Stimulated activated naive CD8-positive, alpha-beta T cell treated with anti-CD3 and anti-CD28 coated beads, Interleukin-15, Interleukin-2, amounts not matched to agents 100 ng/mL and 50 ng/mL, for 24 hours (primary cell): Measurements from ENCODE around the gene FOXC2.
"Not testable (repeated sequence)": the region's sequence is repeated elsewhere in the genome, so short reads cannot be mapped to it uniquely, and the experiment has no call there.

Experiments used
- H3K27ac Mint-ChIP-seq: one replicate; pipeline ENCODE4 v1.8.0; 2021; ENCODE audit warnings: mild to moderate bottlenecking, mixed read lengths
- H3K27me3 Mint-ChIP-seq: one replicate; pipeline ENCODE4 v1.8.0; 2021; ENCODE audit warnings: mixed read lengths
- H3K36me3 Mint-ChIP-seq: one replicate; pipeline ENCODE4 v1.8.0; 2021; ENCODE audit warnings: low read depth, mixed read lengths
- H3K4me1 Mint-ChIP-seq: one replicate; pipeline ENCODE4 v1.8.0; 2021; ENCODE audit warnings: low read depth, mixed read lengths
- H3K4me3 Mint-ChIP-seq: one replicate; pipeline ENCODE4 v1.8.0; 2021; ENCODE audit warnings: mild to moderate bottlenecking, mixed read lengths
- H3K9me3 Mint-ChIP-seq: one replicate; pipeline ENCODE4 v1.8.0; 2021; ENCODE audit warnings: mixed read lengths

FOXC2 gene

GRCh38 chr16:86580063-86580790 lies 13.6 kb downstream of the FOXC2 start:
- Mint-ChIP-seq H3K4me1 (peaks cover 11% of the 10 kb centered on the region), H3K4me3 (no peak overlapping the region), H3K9me3 (no peaks in the 10 kb centered on the region), H3K27ac (no peak overlapping the region), H3K27me3 (peaks cover 65% of the 10 kb centered on the region), H3K36me3 (no peaks in the 10 kb centered on the region)

DNA sequence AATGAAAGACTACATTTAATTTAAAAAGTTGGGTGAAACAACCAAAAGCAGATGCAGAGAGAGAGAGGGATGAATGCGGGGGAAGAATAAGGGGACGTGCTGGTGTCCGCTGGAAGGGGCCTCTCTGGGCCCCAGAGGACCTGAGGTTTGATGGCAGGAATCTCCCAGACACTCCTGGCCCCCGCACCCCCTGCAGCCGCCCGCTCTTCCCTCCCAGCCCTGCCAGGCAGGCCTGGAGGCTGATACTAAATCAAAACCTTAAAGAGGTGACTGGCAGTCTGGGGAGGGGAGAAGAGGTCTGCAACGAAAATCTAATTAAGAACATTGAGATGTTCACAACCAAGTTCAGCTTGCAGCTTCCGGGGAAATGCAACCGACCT lies 14.2 kb downstream of the FOXC2 start:
- Mint-ChIP-seq H3K36me3 (no peaks in the 10 kb centered on the region), H3K27ac (no peak overlapping the region), H3K9me3 (no peaks in the 10 kb centered on the region), H3K4me3 (no peak overlapping the region), H3K4me1 (peaks cover 11% of the 10 kb centered on the region), H3K27me3 (peaks cover 63% of the 10 kb centered on the region)

DNA sequence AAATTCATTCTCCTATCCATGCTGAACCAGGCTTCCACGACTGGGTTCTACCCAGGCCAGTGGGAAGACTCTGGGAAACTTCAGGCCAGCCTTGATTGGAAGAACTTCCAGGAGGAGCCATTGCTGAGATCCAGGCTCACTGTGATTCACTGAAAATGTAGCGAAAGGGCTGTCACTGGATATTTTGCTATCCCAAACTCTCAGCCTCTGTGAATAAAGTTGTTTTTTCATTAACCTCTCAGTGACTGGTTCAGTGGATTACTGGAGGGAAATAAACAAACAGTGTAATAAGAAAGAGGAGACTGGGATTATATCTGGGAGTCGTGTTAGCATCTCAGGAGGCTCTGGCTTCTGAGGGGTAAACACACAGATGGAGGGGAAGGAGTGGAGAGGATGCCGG lies 14.8 kb downstream of the FOXC2 start:
- Mint-ChIP-seq H3K27me3 (peaks cover 56% of the 10 kb centered on the region), H3K27ac (no peak overlapping the region), H3K4me1 (peaks cover 7% of the 10 kb centered on the region), H3K36me3 (no peaks in the 10 kb centered on the region), H3K9me3 (no peaks in the 10 kb centered on the region), H3K4me3 (no peak overlapping the region)

- H3K27ac Mint-ChIP-seq, result no peak overlapping the region
- H3K36me3 Mint-ChIP-seq, result no peaks in the 10 kb centered on the region
- H3K9me3 Mint-ChIP-seq, result no peaks in the 10 kb centered on the region
- peaks cover 33% of the 10 kb centered on the region for H3K27me3 Mint-ChIP-seq
- H3K4me1 Mint-ChIP-seq, result no peaks in the 10 kb centered on the region
- H3K4me3 Mint-ChIP-seq, result no peak overlapping the region
Measured at GRCh38 chr16:86584071-86584685, 17.5 kb downstream of the FOXC2 start.

DNA sequence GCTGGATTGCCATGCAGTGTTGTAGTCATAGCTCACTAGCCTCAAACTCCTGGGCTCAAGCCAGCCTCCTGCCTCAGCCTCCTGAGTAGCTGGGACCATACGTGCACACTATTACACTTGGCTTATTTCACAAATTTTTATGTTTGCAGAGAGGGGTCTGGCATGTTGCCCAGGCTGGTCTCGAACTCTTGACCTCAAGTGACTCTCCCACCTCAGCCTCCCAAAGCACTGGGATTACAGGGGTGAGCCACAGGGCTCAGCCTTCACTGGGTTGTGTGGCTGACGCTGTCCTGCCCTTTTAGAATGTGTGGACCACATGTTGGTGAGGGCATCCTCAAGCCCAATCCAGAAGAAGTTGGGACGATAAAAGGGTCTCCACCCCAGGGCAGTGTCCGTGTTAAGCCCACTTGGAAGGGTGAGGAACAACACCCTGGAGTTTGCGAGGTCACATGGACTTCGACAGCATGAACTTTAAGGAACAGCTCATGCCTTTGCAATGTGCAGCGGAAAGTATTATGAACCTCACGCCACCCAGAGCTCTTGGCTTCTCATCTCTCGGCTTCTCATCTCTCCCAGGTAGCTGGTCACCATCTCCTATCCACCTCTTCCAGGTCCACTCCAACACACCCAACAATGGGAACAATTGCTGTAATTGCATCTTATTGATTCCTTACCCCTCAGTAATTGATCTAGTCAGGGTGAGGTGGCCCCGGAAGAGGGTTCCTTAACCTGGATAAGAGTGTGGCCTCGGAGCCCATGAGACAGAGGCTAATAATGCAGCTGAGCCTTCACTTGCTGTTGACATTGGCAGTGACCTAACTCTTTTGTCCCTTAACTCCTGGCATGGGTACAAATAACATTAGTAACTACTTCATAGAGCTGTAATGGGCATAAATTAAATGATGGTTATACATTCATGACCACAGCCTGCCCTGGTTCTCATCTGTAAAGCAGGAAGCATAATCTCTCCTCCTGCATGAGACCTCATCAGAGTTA lies 18.4 kb downstream of the FOXC2 start:
- no peaks in the 10 kb centered on the region for H3K4me1 Mint-ChIP-seq
- H3K27ac Mint-ChIP-seq, result no peak overlapping the region
- no peak overlapping the region for H3K4me3 Mint-ChIP-seq
- no peaks in the 10 kb centered on the region for H3K9me3 Mint-ChIP-seq
- H3K27me3 Mint-ChIP-seq, result peaks cover 31% of the 10 kb centered on the region
- H3K36me3 Mint-ChIP-seq, result no peaks in the 10 kb centered on the region

DNA sequence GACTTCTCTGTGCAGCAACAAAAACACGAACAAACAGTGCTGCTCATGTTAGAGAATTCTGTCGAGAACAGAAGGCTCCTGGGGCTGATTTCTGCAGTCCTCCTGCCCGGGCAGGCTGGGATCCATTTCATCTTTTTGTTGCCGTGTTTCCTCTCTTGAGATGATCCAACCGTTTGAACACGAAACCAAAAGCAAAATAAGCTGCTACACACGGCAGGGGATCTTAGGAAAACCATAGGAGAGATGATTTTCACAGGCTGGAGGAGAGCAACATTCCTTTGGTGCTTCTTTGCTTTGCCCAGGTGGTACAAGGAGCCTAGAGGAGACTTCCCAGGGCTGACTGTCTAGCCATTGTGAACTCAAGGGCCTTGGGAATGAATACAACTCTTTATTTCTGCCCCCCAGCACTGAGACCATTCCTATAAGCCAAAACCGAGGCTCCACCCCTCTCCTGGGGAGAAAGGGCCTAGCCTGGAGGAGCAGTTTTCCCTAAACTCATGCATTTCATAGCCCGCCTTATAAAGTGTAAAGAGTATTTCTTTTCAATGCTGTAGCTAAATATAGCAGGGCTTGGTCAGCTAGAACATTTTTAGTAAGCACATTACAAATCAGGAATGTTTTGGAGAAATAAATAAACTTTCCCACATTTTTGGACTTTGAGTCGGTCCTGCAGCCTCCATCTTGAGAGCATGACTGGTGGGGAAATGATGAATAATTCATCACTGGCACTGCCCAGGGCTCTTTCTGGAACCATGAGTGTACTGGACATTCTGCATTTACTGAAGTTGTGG lies 19.4 kb downstream of the FOXC2 start:
- H3K9me3 Mint-ChIP-seq, result no peaks in the 10 kb centered on the region
- no peaks in the 10 kb centered on the region for H3K4me1 Mint-ChIP-seq
- H3K4me3 Mint-ChIP-seq, result no peak overlapping the region
- peaks cover 21% of the 10 kb centered on the region for H3K27me3 Mint-ChIP-seq
- no peaks in the 10 kb centered on the region for H3K36me3 Mint-ChIP-seq
- H3K27ac Mint-ChIP-seq, result no peak overlapping the region

DNA sequence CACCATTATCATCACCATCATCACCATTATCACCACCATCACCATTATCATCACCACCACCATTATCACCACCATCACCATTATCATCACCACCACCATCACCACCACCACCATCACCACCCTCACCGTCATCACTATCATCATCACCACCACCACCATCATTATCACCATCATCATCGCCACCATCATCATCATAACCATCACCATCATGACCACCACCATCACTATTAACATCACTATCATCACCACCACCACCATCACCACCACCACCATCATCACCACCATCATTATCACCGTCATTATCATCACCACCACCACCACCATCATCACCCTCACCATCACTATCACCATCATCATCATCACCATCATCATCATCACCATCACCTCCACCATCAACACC lies 20.9 kb downstream of the FOXC2 start:
- Mint-ChIP-seq H3K4me1 (no peaks in the 10 kb centered on the region), H3K9me3 (no peaks in the 10 kb centered on the region), H3K27me3 (peaks cover 17% of the 10 kb centered on the region), H3K4me3 (no peak overlapping the region), H3K36me3 (no peaks in the 10 kb centered on the region), H3K27ac (no peak overlapping the region)

GRCh38 chr16:86587955-86588354 lies 21.3 kb downstream of the FOXC2 start:
- H3K27ac Mint-ChIP-seq, H3K4me3 Mint-ChIP-seq, H3K4me1 Mint-ChIP-seq, H3K36me3 Mint-ChIP-seq, H3K9me3 Mint-ChIP-seq: not testable (repeated sequence)
- H3K27me3 Mint-ChIP-seq, result peaks cover 18% of the 10 kb centered on the region

GRCh38 chr16:86590501-86591144 lies 24.0 kb downstream of the FOXC2 start:
- Mint-ChIP-seq H3K27ac (no peak overlapping the region), H3K27me3 (peaks cover 37% of the 10 kb centered on the region), H3K4me1 (no peaks in the 10 kb centered on the region), H3K36me3 (no peaks in the 10 kb centered on the region), H3K4me3 (no peak overlapping the region), H3K9me3 (no peaks in the 10 kb centered on the region)

- Mint-ChIP-seq H3K27ac (no peak overlapping the region), H3K4me1 (no peaks in the 10 kb centered on the region), H3K36me3 (no peaks in the 10 kb centered on the region), H3K9me3 (no peaks in the 10 kb centered on the region), H3K4me3 (no peak overlapping the region), H3K27me3 (peaks cover 38% of the 10 kb centered on the region)
Measured at GRCh38 chr16:86591270-86591669, 24.6 kb downstream of the FOXC2 start.

DNA sequence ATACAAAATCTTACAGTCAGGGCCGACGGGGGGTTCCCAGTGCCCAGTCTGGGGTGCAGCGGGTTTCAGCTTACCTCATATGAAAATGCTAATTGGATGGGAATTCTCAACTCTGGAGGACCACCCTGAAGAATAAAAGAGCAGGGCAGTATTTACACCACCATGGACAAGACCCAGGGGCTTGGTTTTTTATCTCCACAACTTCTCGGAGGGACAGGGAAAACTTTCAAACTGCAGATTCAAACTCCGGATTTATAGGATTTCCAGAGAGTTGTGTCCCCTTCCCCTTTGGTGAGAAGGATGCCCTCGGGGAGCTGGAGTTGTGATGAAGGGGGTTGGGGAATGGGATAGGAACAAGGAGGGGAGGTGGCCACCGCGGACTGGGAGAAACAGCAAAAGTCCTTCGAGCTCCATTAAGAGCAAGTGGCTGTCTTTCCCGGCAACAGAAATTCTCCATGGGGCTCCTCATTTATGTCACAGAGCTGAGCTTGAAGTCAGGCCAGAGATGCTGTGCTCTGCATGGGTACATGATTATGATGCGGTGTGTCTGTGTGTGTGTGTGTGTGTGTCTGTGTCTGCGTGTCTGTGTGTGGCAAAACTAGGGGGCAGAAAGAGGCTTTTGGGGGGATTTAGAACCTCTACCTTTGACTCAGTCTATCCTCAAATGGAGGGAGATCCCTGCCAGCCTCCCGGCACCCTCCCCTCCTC lies 27.4 kb downstream of the FOXC2 start:
- Mint-ChIP-seq H3K27ac (no peak overlapping the region), H3K36me3 (no peaks in the 10 kb centered on the region), H3K4me3 (no peak overlapping the region), H3K4me1 (peaks cover 2% of the 10 kb centered on the region), H3K9me3 (no peaks in the 10 kb centered on the region), H3K27me3 (peaks cover 51% of the 10 kb centered on the region)

GRCh38 chr16:86594721-86595120 lies 28.1 kb downstream of the FOXC2 start:
- peaks cover 50% of the 10 kb centered on the region for H3K27me3 Mint-ChIP-seq
- H3K9me3 Mint-ChIP-seq, result no peaks in the 10 kb centered on the region
- H3K36me3 Mint-ChIP-seq, result no peaks in the 10 kb centered on the region
- H3K27ac Mint-ChIP-seq, result no peak overlapping the region
- H3K4me3 Mint-ChIP-seq, result no peak overlapping the region
- peaks cover 5% of the 10 kb centered on the region for H3K4me1 Mint-ChIP-seq

DNA sequence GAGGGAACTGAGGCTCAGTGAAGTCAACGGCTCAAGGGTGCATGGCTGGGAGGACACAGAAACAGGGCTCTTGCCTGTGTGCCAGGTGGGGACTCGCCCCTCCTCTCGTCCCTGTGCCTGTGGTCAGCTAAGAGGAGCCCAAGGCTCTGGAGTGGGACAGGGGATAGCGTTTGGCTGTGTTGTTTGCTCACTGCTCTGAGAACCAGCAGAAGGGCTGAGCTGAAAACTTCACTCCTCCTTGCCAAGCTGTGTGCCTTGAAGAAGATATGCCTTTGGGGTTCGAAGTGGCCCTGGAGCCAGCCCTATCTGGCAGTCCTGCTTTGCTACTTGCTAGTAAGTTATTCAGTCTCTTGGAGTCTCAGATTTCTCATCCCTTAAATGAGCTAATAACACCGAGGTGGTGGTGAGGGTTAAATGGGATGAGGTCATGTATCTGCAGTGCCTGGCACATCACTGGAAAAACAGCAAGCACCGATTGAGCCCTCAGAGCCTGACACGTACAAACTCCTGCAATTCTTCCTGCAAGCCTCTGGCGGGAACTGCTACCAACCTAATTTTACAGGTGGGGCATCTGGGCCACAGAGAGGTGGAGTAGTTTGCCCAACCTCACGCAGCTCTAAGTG lies 29.5 kb downstream of the FOXC2 start:
- peaks cover 5% of the 10 kb centered on the region for H3K4me1 Mint-ChIP-seq
- peaks cover 60% of the 10 kb centered on the region for H3K27me3 Mint-ChIP-seq
- no peak overlapping the region for H3K27ac Mint-ChIP-seq
- no peaks in the 10 kb centered on the region for H3K9me3 Mint-ChIP-seq
- no peaks in the 10 kb centered on the region for H3K36me3 Mint-ChIP-seq
- no peak overlapping the region for H3K4me3 Mint-ChIP-seq
